ENCODE measurements around the gene PTPN7.
"Not testable (repeated sequence)": the region's sequence is repeated elsewhere in the genome, so short reads cannot be mapped to it uniquely, and the experiment has no call there.

The PTPN7 gene

DNA sequence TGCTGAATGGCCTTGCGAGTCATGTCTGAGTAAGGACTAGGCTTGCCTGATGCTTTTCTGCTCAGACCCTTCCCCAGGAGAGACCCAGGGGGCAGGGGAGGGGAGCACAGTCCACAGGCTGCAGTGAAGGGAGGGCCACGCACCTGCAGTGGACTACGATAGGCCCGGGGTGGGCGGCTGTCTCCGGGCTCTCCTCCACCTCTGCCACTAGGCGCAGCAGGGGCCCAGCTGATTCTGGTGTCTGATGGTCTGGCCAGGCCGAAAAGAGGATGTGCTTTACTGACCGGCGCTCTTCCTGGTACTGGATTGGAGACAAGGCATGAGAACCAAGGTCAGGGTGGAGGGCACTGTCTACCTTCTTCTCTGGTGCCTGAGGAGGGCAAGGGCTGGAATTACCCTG, 8.0 kb downstream of the PTPN7 start:
- no peak for DNase-seq (ENCODE audit: low read depth in 2 of 2)

DNA sequence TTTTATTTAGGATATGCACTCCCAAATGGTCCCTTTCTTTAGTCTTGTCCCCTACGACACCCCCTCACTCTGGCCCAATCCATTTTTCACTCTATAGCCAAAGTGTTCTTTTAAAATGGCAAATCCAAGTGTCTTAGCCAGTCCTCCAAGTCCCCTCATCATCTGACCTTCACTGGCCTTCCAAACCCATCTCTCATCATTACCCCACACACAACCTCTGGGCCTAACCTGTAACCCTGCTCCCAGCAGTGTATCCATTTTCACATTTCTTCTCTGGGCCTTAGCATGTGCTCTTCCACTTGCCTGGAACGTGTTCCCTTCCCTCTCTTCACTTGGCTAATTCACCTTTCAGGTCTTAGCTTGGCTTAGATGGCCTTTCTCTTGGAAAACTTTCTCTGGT, 9.4 kb downstream of the PTPN7 start:
- no peak for DNase-seq (ENCODE audit: low read depth in 2 of 2)

DNA sequence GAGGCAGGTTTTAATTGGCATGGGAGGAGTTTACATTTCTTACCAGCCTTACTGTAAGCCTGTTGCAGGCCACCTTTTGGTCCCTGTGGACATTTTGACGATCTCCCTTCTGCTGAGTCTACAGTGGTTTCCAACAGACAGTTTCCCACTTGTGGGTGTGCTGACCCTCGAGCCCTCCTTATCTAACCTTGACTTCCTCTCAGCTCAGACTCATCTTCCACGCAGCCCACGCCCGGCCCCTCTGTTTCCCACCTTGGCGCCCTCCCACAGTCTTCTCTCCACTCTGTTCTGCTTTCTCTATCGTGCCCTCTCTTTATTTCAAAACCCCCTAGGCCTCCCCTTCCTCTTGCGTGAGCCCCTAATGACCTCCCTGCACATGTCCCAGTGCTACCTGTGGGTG, 9.8 kb downstream of the PTPN7 start:
- DNase-seq (ENCODE audit: low read depth in 2 of 2), result no peak

DNA sequence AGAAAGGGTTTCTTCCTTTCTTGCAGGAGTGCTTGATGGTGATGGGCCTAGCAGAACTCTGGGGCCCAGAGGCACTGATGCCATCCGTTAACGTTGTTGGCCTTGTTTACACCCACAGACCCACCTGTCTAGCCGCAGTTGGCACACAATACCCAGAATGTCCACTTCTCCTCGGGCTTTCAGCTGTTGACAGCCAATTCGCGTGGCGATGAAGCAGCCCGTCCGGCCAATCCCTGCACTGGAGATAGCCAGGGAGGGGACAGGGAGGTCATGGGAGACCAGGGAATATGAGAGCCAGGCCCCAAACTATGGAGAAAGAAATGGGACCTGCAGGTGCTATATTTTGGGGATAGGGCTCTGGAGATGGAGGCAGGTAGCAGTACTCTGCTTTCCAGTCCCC, 10.2 kb downstream of the PTPN7 start:
- no peak for DNase-seq (ENCODE audit: low read depth in 2 of 2)

DNA sequence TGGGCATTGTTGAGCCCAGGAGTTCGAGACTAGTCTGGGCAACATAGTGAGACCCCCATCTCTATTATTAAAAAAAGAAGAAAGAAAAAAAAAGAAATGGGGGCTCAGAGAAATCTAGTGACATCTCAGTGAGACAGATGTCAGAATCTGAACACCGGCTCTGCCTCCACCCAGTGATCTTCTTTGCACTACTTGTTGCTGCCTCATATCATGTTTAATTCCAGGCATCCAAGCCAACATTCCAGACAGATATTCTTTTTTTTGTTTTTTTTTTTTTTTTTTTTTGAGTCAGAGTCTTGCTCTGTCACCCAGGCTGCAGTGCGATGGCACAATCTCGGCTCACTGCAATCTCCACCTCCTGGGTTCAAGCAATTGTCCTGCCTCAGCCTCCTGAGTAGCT, 10.8 kb downstream of the PTPN7 start:
- DNase-seq (ENCODE audit: low read depth in 2 of 2), result no peak

DNA sequence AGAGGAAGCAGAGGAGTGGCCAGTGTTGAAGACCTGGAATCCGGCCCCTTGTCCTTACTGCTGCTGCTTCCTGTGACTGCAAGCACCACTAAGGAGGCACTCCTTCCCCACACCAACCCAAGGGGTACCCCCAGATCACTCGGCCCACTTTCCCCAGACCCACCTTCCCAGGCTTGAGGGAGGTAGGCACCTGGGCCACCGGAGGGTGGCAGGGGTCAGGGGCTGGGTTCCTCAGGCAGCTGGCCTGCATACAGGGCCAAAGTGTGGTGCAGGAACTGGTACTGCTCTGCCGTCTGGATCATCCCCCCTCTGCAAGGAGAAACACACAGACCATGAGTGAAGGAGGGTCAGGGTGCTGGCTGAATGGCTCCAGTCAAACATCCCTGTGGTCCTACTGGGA, 12.0 kb downstream of the PTPN7 start:
- DNase-seq (ENCODE audit: low read depth in 2 of 2), result no peak

DNA sequence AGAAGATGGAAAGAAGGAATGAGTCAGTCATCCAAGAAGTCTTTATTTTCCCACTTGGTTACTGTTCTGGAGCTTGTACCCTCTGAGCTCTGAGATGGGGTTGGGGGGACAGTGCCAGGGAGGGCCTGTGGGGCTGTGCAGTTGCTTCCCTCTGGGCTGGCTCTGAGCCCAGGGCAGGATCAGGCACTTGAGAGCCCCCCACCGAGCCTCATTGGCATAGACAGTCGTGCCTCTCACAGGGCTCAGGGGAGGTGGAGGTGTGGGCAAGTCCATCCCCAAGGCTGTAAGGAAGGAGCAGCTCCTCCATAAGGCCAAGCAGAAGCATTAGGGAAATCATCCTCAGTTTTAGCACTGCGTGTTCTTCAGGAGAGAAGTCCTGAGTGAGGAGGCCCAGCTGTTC, 13.4 kb downstream of the PTPN7 start:
- no peak for DNase-seq (ENCODE audit: low read depth in 2 of 2)

DNA sequence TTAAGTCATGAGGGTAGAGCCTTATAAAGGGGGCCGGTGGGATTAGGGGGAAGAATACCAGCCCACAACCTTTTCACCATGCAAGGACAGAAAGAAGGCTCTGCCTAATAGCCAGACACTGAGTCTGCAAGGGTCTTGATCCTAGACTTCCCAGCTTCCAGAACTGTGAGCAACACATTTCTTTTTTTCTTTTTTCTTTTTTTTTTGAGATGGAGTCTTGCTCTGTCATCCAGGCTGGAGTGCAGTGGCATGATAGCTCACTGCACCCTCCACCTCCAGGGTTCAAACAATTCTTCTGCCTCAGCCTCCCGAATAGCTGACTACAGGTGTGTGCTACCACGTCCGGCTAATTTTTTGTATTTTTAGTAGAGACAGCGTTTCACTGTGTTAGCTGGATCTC, 14.1 kb downstream of the PTPN7 start:
- no peak for DNase-seq (ENCODE audit: low read depth in 2 of 2)

DNA sequence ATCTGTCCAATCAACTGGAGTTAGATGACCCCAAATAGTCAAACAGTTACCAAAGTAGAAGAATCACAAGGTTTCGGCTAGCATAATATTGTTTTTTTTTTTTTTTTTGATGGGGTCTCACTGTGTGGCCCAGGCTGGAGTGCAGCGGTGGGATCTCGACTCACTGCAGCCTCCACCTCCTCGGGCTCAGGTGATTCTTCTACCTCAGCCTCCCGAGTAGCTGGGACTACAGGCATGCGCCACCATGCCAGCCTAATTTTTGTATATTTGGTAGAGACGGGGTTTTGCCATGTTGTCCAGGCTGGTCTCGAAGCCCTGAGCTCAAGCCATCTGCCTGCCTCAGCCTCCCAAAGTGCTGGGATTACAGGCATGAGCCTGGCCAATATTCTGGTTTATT, 14.7 kb downstream of the PTPN7 start:
- DNase-seq (ENCODE audit: low read depth in 2 of 2), result not testable (repeated sequence)

DNA sequence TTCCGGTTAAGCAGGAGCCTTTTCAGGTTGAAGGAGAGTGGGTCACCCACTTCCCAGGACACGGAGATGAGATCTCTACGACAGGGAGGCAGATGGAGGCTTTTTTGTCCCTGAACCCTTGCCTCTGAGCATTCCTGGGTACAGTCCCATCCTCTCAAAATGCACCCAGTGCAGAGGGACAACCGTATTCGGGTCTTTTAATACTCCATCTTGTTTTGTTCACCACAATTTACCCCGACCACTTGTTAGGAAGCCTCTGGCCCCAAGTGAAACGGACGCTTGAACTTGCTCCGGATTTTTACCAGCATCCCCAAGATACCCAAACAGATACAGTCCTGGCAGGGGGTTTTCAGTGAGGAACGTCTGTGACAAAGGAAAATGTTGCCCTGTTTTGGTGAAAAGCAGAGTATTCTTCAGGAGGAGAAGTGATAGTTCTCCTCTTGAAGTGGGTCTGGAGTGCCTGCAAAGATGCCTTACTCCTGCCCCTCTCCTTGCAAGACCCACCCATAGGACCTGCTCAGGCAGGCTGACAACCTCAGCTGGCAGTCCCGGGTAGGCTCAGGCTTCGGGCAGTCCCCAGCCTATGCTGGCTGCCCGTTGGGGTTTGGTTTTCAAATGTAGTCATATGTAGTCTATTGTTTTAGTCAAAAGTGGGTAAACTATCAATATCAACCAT, 15.2 kb downstream of the PTPN7 start:
- DNase-seq (ENCODE audit: low read depth in 2 of 2), result no peak

DNA sequence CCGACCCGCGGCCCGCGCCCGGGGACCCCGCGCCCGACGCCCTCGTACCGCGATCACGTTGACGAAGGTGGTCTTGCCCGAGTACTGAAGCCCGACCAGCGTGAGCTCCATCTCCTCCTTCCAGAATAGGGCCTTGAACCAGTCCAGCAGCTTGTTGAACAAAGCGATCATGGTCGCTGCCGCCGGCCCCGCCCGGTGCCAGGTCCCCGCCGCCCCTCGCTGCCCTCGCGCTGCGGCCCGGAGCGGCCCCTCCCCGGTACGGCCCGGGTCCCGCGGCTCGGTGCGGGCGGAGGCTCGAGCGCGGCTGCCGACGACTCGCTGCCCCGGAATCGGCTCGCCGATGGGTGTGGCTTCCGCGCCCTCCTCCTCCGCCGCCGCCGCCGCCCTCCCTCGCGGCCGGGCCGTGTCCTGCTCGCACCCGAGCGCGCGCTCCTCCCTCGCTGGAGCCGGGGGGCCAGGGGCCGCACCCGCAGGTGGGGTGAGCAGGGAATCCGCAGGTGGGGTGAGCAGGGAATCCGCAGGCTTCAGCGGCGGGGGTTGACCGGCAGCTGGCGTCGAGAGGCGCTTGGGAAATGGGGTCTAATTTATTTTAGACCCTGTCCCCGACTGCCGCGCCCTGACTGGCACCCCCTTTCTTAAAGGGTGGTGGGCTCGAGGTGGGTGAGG, 15.9 kb downstream of the PTPN7 start, which contains the start of gene ARL8A:
Gene ARL8A, minus strand, starts transcription at position 336 of the 666 bp plus-strand sequence. Its CDS starts 165 bp downstream, at position 171.
- DNase-seq (ENCODE audit: low read depth in 2 of 2), result no peak

DNA sequence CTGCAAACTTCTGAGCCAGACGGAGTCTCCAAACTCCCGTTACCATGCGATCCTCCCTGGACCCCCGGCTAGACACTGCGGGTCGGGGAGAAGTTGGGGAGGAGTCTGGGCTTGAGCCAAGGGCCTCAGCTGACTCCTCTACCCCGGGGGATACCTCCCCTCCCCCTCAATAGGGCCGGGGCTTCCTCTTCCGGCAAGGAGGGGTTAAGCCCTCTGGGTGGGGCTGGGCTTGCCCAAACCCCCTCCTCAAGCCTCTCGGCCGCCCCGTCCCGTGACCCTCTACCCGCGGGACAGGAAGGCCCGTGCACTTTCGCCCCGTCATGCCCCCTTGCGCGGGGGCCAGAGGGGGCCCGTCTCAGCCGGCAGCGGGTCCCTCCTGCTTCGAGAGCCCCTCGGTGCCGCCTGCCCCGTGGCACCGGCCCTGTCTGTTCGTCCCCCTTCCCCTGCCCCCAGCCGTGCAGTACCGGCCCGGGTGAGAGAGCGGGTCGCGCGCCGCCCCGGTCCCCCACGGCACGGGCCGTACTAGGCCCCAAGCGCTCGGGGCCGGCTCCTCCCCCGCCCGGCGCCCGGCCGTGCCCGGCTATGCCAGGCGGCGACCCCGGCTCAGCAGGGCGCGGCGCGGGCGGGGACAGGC, 16.5 kb downstream of the PTPN7 start:
- no peak for DNase-seq (ENCODE audit: low read depth in 2 of 2)

DNA sequence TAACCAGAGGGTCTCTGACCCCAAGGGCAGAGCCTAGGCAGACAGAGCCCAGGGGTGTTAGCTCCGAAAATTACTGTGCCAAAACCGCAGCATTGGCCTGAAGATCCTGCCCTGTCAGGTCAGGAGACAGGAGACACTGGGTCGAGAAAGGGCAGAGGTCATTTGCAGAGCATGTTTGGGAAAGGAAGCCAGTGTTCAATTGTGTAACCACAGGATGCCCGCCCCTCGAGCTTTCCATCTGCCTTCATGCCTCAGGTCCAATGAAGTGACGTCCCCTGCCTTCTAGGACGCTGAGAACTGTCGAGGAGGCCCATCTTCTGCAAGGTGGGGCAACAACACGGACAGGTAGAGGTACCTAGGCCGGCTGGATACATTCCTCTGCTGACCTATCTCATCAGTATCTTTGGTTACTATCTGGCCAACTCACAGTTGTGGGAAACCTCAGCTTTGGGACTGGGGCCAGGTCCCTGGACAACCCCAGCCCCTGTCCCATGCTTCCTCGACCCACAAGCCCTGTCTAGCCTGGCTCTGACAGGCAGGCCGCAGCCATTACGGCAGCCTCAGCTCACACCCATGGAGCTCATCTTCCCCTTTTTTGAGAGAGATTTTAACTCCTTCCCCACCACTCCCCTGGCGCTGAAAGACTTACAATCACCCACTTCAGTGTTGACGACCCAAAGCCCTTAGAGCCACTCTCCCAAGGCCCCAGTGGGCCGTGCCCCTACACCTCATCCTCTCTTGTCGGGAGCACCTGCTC, 17.2 kb downstream of the PTPN7 start:
- no peak for DNase-seq (ENCODE audit: low read depth in 2 of 2)

DNA sequence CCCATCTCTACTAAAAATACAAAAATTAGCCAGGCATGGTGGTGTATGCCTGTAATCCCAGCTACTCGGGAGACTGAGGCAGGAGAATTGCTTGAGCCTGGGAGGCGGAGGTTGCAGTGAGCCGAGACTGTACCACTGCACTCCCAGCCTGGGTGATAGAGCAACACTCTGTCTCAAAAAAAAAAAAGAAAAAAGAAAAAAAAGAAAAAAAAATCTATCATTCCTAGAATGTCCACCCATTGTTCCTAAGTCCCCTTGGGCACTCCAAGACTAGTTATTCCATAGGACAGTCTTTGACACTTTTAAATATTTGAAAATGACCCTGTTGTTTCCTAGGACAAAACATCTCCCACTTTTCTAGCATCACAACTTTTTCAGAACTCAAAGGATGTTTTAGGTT, 18.9 kb downstream of the PTPN7 start:
- not testable (repeated sequence) for DNase-seq (ENCODE audit: low read depth in 2 of 2)

DNA sequence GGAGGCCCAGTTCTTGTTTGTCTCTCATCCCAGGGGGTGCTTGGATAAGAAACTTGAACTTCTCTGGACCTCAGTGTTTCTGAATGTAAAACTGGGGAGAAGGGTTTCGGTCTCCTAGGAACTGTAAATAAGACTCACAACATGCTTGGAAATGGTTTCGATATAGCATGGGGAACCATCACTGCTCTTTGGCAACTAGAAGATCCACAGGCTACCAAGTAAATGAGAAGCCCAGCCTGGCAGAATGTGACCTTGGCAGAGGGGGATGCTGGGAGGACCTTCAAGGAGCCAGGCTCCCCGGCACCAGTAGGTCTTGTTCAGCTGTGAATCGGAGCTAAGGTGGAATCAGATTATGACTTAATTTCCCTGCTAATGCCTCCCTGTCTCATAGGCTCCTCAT, 19.6 kb downstream of the PTPN7 start:
- DNase-seq (ENCODE audit: low read depth in 2 of 2), result no peak

DNA sequence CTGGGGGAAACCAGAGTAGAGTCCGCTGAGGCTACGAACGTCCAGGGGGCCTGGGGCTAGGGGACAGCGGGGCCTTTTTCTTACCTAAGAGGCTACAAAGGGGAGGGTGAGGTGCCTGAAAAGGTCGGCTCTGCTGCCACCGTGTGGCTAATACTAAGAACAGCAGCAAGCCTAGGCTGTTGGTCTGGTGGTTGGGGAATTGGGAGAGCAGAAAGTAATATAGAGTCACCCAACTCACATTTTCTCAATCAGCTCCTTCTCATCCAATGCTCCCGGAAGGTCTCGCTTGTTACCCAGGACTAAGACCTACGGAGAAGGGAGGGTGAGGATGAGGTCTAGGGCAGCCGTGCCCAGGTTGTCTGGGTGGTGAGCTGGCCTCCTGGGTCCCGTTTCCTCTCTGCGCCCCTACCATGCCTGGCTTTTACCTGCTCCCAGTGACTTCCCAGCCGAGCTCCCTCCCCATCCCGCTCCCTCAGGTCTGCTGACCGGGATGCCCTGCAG, 25.1 kb downstream of the PTPN7 start:
- no peak for DNase-seq (ENCODE audit: low read depth in 2 of 2)

DNA sequence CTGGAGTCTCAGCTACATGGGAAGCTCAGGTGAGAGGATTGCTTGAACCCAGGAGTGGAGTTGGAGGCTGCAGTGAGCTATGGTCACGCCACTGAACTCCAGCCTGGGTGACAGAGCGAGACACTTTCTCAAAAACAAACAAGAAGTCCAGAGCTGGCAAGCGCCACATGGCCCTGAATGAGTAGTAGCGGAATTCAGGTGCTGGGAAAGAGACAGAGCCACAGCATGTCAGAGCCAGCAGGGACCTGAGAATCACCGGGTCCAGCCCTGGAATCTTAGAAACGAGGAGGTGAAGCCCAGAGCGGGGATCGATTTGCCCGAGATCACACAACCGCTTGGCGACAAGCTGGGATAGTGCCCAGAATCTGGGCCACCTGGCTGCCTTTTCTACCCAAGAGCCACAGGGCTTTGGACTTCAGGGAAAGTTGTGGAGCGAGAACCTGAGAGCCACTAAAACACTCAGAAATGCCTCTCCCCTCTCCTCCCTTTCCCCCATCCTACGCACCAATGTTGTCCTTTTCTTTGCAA, 25.7 kb downstream of the PTPN7 start:
- no peak for DNase-seq (ENCODE audit: low read depth in 2 of 2)

DNA sequence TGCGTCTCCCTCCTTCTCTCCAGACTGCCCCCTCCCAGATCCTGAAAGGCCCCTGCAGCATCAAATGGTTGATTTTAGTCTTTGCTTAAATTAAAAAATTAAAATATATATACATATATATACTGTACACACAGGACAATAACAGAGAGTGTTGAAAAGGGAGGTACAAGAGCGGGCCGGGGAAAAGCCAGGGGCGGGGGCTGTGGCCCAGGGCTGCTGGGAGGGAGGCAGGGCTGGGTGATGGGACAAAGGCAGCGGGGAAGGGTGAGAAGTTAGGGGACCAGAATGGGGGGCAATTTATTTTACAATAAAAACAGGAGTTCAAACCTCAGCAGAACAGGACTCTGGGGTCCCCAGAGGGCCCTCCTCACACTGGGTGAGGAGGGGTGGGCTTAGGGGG, 26.4 kb downstream of the PTPN7 start:
- no peak for DNase-seq (ENCODE audit: low read depth in 2 of 2)

DNA sequence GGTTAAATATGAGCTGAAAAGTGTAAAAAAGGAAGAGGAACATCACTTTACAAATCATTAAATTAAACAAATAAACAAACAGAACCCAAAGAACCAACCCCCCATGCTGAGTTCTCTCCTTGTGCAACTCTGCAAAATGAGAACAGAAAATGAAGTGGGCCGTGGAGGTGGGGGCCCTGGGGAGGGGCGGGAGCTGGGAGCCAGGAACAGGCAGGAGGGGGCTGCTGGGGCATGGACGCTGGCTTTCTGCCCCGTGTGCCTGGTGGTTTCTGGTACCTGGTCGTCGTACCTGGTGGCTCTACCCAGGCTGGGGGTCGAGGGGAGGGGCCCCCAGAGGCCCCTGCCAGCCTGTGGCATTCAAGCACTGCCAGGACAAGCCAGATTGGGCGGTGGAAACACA, 26.9 kb downstream of the PTPN7 start:
- no peak for DNase-seq (ENCODE audit: low read depth in 2 of 2)

DNA sequence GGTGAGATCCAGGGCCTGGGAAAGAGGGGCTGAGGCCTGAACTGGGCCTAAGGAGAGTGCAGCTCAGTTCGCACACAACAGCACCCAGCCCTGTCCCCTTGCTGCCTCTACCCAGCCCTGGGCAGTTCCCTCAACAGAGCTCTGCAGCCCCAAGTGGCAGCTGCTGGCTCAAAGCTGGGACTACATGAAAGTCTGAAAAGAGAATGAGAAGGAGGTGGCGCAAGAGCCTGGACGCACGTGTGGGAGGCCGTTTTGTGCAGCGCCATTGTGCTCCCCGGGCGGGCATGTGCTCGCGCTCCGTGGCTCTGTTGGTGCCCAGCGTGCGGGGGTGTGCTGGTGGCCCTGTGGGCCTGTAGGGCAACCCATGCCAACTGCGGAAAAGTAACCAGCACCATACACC, 27.4 kb downstream of the PTPN7 start:
- DNase-seq (ENCODE audit: low read depth in 2 of 2), result no peak

DNA sequence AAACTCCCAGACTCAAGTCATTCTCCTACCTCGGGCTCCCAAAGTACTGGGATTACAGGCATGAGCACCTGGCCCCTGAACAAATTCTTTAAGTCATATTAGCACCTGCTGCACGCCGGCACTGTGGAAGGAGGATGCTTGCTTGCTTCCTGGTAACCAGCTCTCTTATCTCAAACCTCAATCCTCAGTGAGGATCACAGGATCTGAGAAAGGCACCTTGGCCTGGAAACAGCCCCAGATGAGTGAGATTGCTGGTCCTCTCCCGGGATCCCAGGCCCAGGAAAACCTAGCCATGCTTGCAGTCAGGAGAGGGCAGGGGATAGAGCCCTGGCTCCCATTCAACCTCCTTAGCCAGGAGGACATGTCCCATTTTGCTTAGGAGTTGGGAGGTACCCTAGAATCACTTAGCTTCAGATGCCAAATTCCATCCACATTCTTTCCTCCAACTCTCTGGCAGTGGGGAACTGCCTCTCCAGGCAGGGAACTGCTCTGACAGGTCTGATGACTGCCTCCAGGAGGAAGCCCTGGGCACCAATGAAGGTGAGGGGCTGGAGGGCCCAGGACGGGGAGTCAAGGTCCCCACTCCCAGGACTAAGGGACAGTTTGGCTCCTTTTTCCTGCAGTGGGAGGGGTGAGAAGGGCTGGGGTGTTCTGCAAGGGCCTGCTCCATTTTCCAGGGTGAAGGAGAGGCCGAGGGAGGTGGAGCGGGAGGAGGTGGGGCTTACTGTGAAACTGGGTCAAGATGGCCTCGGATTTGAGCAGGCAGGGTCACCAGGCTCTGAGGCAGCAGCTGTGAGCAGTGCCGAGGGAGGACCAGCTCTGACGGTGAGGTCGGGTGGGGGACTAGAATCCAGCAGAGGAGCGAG, 28.2 kb downstream of the PTPN7 start:
- DNase-seq (ENCODE audit: low read depth in 2 of 2), result no peak
